ENCODE results near the gene MRPS9. TPM values are rescaled to one million over a fixed set of nuclear protein-coding genes. Genes with fewer than 3 reads are reported as not detected.

MRPS9 gene
- total RNA-seq, 4 donors from 2014 or later: 16.2 to 21.0 (median 18.4) TPM

- WGBS: 92% methylated on average over 1 of the region's 1 CpG
- Histone ChIP-seq H3K9me3 (no peaks in the 10 kb centered on the region), H3K4me1 (no peaks in the 10 kb centered on the region), H3K4me3 (no peak overlapping the region), H3K27me3 (no peaks in the 10 kb centered on the region), H3K36me3 (peaks cover 0 to 18% (median 0%) of the 10 kb centered on the region in 4 donors), H3K27ac (replicated peaks in 1 of 4) (no peak overlapping the region)
- DNase-seq (ENCODE audit: extremely low spot score): no peak
- intact Hi-C loops (cut with DNase I): no loop called here
- TF ChIP-seq POLR2A (IDR thresholded peaks at IDR 0.05; ENCODE audit: low read depth) (no peak), EP300 (IDR thresholded peaks at IDR 0.05) (no peak), CTCF (IDR thresholded peaks at IDR 0.05) (no peak), POLR2AphosphoS5 (IDR thresholded peaks at IDR 0.05) (no peak)
Observed at GRCh38 chr2:105068387-105068786, 30.5 kb downstream of the MRPS9 start.

- H3K36me3 ChIP-seq: peaks cover 0 to 18% (median 0%) of the 10 kb centered on the region in 4 donors
- no peaks in the 10 kb centered on the region for H3K27me3 ChIP-seq
- no peak for TF ChIP-seq EP300 (IDR thresholded peaks at IDR 0.05)
- no peak for TF ChIP-seq POLR2A (IDR thresholded peaks at IDR 0.05; ENCODE audit: low read depth)
- no peak for TF ChIP-seq POLR2AphosphoS5 (IDR thresholded peaks at IDR 0.05)
- no peak for TF ChIP-seq CTCF (IDR thresholded peaks at IDR 0.05)
- no peak overlapping the region for H3K4me3 ChIP-seq
- intact Hi-C loops (cut with DNase I): no loop called here
- no peak overlapping the region for H3K27ac ChIP-seq (replicated peaks in 1 of 4)
- no peak for DNase-seq (ENCODE audit: extremely low spot score)
- no peaks in the 10 kb centered on the region for H3K4me1 ChIP-seq
- H3K9me3 ChIP-seq: no peaks in the 10 kb centered on the region
- 96% methylated on average over 5 of the region's 5 CpGs for WGBS
Observed at GRCh38 chr2:105068875-105069274, 31.0 kb downstream of the MRPS9 start.

GRCh38 chr2:105070010-105070865, 32.4 kb downstream of the MRPS9 start:
- H3K4me3 ChIP-seq: no peak overlapping the region
- DNase-seq (ENCODE audit: extremely low spot score): no peak
- H3K36me3 ChIP-seq: peaks cover 0 to 22% (median 0%) of the 10 kb centered on the region in 4 donors
- no peaks in the 10 kb centered on the region for H3K4me1 ChIP-seq
- WGBS: 93% methylated on average over 7 of the region's 7 CpGs
- TF ChIP-seq CTCF (IDR thresholded peaks at IDR 0.05): no peak
- TF ChIP-seq POLR2A (IDR thresholded peaks at IDR 0.05; ENCODE audit: low read depth): no peak
- TF ChIP-seq EP300 (IDR thresholded peaks at IDR 0.05): no peak
- TF ChIP-seq POLR2AphosphoS5 (IDR thresholded peaks at IDR 0.05): no peak
- intact Hi-C loops (cut with DNase I): no loop called here
- H3K27me3 ChIP-seq: no peaks in the 10 kb centered on the region
- no peaks in the 10 kb centered on the region for H3K9me3 ChIP-seq
- H3K27ac ChIP-seq (replicated peaks in 1 of 4): no peak overlapping the region

DNA sequence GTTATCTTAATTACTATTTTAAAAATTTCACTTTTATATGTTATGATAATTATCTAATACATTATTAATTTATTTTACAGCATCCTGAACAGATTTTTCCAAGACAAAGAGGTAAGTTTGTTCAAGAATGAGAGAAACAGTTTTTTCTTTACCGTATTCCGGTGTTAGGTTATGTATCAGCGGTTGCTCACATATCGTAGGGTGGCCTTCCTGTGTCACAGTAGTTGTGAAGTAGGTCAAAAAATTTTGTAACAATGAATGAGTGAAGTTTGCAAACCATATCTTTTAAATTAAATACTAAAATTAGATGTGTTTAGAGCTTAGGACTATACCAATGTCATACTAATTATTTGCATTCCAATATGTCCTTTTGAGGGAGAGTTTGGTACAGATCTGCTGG, 33.5 kb downstream of the MRPS9 start:
- no peaks in the 10 kb centered on the region for H3K4me1 ChIP-seq
- H3K9me3 ChIP-seq: no peaks in the 10 kb centered on the region
- TF ChIP-seq POLR2AphosphoS5 (IDR thresholded peaks at IDR 0.05) (no peak), EP300 (IDR thresholded peaks at IDR 0.05) (no peak), CTCF (IDR thresholded peaks at IDR 0.05) (no peak), POLR2A (IDR thresholded peaks at IDR 0.05; ENCODE audit: low read depth) (no peak)
- WGBS: 94% methylated on average over 4 of the region's 4 CpGs
- H3K4me3 ChIP-seq: no peak overlapping the region
- peaks cover 0 to 23% (median 0%) of the 10 kb centered on the region in 4 donors for H3K36me3 ChIP-seq
- H3K27me3 ChIP-seq: no peaks in the 10 kb centered on the region
- no peak overlapping the region for H3K27ac ChIP-seq (replicated peaks in 1 of 4)
- DNase-seq (ENCODE audit: extremely low spot score): no peak
- intact Hi-C loops (cut with DNase I): no loop called here

Measured in esophagus muscularis mucosa (tissue), 4 donors.